ENCODE data around the gene DHX29. TPM values are rescaled to one million over a fixed set of nuclear protein-coding genes. Genes with fewer than 3 reads are reported as not detected.

Gene DHX29
- 10 to 100 TPM; 18.6 to 21.4 TPM for total RNA-seq
- long read RNA-seq, full-length matches to known transcripts, result 8 of 31 reads
- long read RNA-seq, partial matches to known transcripts, result 22 of 31 reads
- long read RNA-seq, other reads (novel, unspliced or antisense), result 1 of 31 reads

GRCh38 chr5:55307383-55308253 lies at the start of gene DHX29, which contains the start of gene MTREX:
DHX29 (minus strand) TSS chr5:55307694; CDS start chr5:55307573, 121 bp downstream.
MTREX (plus strand) TSS chr5:55307989; CDS start chr5:55308014, 25 bp downstream.
- intact Hi-C loops (cut with DNase I, micrococcal nuclease), result no loop called here
- ATAC-seq (peak; percentile 93), DNase-seq (peak; percentile 89 to 92)

- intact Hi-C loops (cut with DNase I, micrococcal nuclease), result no loop called here
- ATAC-seq, result no peak
- DNase-seq, result no peak
Measured at GRCh38 chr5:55356896-55357295, 49.4 kb upstream of the DHX29 start.

DNA sequence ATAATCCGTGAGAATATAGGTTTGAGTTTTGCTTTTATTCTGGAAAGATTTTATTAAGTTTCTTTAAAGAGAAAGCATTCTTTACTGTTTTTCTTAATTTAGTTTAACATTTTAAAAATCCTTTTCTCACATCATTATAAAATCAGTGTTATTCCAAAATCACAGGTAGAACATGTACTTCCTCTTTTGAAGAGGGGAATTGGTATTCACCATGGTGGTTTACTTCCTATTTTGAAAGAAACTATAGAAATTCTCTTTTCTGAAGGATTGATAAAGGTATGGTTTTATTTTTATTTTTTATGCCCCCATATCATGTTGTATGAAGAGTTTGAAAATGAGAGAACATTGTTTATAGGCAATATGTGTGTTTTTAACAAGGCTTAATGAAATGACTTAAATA lies 43.3 kb upstream of the DHX29 start:
- DNase-seq (no peak), ATAC-seq (no peak)
- intact Hi-C loops (cut with DNase I, micrococcal nuclease), result no loop called here

- DNase-seq, result no peak
- no peak for ATAC-seq
- intact Hi-C loops (cut with DNase I, micrococcal nuclease), result no loop called here
Measured at GRCh38 chr5:55347786-55348185, 40.3 kb upstream of the DHX29 start.

GRCh38 chr5:55345327-55345726 lies 37.8 kb upstream of the DHX29 start:
- DNase-seq (no peak), ATAC-seq (peak; percentile 31)
- intact Hi-C loops (cut with DNase I, micrococcal nuclease), result no loop called here

GRCh38 chr5:55344392-55344992 lies 37.0 kb upstream of the DHX29 start:
- intact Hi-C loops (cut with DNase I, micrococcal nuclease), result loop anchor here in 1 of 2 donors (5.0 kb wide), 1 partner anchor 348 kb away; no protein-coding TSS in a partner anchor
- ATAC-seq (peak; percentile 67), DNase-seq (peak in 1 of 2 donors; percentile 71)

DNA sequence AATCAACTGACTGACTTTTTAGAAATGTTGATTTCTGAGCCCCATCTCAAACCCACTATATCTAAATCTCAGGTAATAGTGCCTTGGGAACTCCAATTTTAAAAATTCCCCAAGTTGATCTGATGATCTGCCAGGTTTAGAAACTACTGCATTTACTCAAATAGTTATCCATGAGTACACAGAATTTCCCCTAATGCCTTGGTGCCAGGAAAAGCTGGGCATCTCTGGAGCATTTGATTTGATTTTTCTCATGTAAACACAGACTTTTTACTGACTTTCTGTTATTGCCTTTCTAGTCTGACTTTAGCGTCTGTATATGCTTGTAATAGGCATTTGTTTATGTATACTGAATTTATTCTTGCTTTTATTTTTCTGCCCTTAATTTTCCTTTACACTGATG lies 36.1 kb upstream of the DHX29 start:
- intact Hi-C loops (cut with DNase I, micrococcal nuclease), result loop anchor here in 1 of 2 donors (5.0 kb wide), 1 partner anchor 349 kb away; no protein-coding TSS in a partner anchor
- ATAC-seq, result no peak
- DNase-seq, result no peak

DNA sequence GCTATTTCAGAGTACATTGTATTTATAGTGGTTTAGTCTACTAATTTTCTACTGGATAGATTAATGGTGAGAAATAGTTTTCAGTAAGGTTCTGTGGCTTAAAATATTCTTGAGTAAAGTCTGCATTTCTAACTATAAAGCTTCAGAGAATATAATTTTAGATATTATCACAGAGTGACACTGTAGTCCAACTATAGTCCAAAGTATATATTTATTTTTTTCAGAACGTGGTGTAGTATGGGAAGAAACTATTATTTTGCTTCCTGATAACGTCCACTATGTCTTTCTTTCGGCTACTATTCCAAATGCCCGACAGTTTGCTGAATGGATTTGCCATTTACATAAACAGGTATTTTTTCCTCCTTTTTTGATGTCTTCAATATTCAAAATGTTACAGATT lies 35.6 kb upstream of the DHX29 start:
- no peak for ATAC-seq
- DNase-seq, result no peak
- intact Hi-C loops (cut with DNase I, micrococcal nuclease), result loop anchor here in 1 of 2 donors (5.0 kb wide), 1 partner anchor 349 kb away; no protein-coding TSS in a partner anchor

- DNase-seq (no peak), ATAC-seq (no peak)
- intact Hi-C loops (cut with DNase I, micrococcal nuclease), result no loop called here
Measured at GRCh38 chr5:55338810-55339243, 31.3 kb upstream of the DHX29 start.

DNA sequence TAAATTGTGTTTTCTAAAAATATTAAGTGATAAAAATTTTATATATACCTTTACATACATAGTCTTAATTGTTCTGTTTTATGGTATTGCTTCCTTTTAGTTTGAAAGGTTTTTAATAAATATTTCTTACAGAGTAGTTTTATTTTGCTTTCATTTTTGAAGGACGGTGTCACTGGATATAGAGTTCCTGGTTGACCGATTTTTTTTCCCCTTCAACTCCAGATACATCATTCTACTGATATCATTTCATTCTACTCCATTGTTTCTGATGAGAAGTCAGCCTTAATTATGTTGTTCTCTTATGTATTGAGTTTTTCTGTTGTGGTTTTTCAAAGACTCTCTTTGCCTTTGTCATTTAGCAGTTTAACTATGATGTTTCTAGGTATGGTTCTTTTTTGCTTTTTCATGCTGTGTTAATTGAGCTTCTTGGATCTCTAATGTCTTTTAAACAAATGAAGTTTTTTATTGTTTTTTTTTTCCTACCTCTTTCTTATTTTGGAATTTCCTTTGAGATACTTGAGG lies 30.7 kb upstream of the DHX29 start:
- no peak for DNase-seq
- ATAC-seq, result no peak
- intact Hi-C loops (cut with DNase I, micrococcal nuclease), result no loop called here

- intact Hi-C loops (cut with DNase I, micrococcal nuclease), result no loop called here
- no peak for DNase-seq
- no peak for ATAC-seq
Measured at GRCh38 chr5:55333811-55334210, 26.3 kb upstream of the DHX29 start.

DNA sequence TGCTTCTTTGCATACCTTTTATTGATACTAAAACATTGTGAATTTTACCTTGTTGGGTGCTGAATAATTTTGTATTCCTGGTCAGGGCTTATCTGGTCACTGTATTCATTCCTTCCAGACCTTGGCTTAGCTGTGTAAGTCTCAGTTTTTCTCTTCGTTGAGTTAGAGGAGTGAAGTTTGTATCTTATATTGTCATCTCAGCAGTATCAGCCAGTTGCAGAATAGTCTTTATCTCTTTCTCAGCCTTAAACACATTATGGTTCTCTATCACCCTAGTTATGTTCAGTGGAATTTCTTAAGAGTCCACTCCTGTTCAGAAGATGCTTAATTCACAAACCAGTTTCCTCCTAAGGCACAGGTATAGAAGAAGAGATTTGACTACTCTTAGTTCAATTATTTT lies 25.5 kb upstream of the DHX29 start:
- intact Hi-C loops (cut with DNase I, micrococcal nuclease), result no loop called here
- ATAC-seq, result no peak
- DNase-seq, result no peak

DNA sequence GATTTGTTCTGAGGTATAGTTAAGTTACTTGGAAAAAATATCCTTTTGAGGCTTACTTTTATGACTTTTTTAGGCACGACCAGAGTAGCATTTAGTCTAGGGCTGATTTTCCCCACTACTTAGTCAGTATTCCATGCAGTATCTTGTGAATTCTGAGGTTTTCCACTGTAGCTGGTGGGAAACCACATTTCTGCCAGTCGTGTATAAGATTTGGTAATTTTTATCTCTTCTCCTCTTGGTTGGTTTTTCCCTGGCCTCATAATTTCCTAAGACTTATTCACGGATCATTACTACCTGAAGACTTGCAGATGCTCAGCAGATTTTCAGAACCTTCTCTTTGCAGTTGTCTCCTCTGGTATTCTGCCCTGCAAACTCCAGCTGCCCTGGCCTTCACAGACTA lies 23.8 kb upstream of the DHX29 start:
- DNase-seq (no peak), ATAC-seq (no peak)
- intact Hi-C loops (cut with DNase I, micrococcal nuclease), result no loop called here

DNA sequence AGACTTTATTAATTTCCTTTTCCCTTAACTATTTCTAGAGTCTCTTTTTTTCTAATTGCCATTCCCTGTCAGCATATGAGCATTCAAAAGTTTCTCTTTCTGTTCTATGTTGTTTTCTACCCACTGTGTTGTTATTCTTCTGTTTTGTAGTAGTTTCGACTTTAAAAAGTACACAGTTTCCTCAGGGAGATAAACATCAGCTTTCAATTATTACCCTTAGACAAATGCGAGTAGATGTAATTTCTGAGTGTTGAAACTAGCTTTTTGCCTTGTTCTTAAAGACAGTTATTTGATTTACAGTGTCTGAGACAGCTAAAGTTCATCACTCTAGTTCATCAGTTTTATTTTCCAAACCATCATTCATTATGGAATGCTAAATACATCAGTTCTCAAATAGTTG lies 19.8 kb upstream of the DHX29 start:
- DNase-seq (no peak), ATAC-seq (no peak)
- intact Hi-C loops (cut with DNase I, micrococcal nuclease), result no loop called here

DNA sequence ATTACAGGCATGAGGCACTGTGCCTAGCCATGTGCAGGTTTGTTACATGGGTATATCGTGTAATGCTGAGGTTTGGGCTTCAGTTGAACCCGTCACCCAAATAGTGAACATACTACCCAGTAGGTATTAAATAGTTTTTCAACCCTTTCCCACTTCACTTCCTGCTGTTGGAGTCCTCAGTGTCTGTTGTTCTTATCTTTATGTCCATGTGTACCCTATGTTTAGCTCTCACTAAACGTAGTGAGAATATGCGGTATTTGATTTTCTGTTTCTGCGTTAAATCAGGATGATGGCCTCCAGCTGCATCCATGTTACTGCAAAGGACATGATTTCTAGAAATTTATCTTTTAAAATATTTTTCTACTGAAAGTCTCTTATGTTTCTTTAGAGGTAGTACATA lies 18.1 kb upstream of the DHX29 start:
- intact Hi-C loops (cut with DNase I, micrococcal nuclease), result no loop called here
- DNase-seq, result no peak

GRCh38 chr5:55324815-55325418 lies 17.4 kb upstream of the DHX29 start:
- ATAC-seq (peak; percentile 56), DNase-seq (no peak)
- intact Hi-C loops (cut with DNase I, micrococcal nuclease), result no loop called here

More for the DNA sequence above, 18.1 kb upstream of the DHX29 start:
- ATAC-seq, result no peak

DNA sequence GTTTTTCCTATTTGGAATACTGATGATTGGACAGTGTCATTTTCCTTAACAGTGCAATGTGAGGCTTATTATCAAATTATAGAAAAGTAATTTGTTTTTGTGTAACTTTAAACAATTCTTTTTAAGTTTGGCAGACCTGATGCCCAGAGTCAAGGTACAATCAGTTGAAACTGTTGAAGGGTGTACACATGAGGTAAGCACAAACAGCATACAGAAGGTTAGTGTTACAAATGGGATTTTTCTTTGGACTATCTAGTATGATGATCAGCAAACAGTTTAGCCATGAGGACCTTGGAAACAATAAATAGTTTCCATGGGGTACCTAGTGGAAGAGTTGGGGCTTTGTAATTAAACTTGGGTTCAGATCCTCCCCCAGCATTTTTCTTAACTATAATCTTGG lies 16.5 kb upstream of the DHX29 start:
- ATAC-seq (no peak), DNase-seq (no peak)
- intact Hi-C loops (cut with DNase I, micrococcal nuclease), result no loop called here

GRCh38 chr5:55320571-55320970 lies 13.1 kb upstream of the DHX29 start:
- intact Hi-C loops (cut with DNase I, micrococcal nuclease), result no loop called here

DNA sequence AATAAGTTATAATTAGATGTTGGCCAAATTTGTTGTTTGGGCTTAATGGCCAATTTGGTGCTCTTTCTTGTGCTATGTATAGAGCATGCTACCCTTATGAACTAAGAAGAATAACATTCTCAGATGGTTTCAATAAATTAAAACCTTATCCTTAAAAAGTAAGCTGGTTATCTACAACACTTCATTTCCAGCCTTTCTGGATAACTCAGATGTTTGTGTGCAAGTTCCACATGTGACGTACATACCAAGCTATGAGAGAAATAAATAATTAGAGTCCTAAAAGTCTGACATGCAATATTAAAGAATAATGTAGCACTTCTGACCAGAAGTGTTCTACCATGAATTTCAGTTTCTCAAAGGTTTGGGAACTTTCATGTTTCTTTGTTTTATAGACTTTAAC lies 12.0 kb upstream of the DHX29 start:
- no peak for ATAC-seq
- intact Hi-C loops (cut with DNase I, micrococcal nuclease), result no loop called here
- no peak for DNase-seq

More at GRCh38 chr5:55320571-55320970, 13.1 kb upstream of the DHX29 start:
- no peak for ATAC-seq
- no peak for DNase-seq
